CD14-positive monocyte (primary cell): ENCODE measurements around the gene TMEM151B. TPM values are rescaled to one million over a fixed set of nuclear protein-coding genes. Genes with fewer than 3 reads are reported as not detected.

Experiments
- DNase-seq, 3 donors: peaks; one replicate each; pipeline ENCODE4 v3.0.0-alpha.2; 2011 to 2022
- H2AFZ ChIP-seq: 2 replicates; pipeline ENCODE4 v1.6.0; 2012; ENCODE audit warnings: mild to moderate bottlenecking, low read depth, low read length, inconsistent platforms; ENCODE audit not compliant: insufficient read depth, poor library complexity, severe bottlenecking
- H3K27ac ChIP-seq, 2 donors: 1 replicate in 1 of 2; 2 replicates in 1 of 2; pipeline ENCODE4 v1.5.1; 2012 to 2013; ENCODE audit warnings: low read length in 2 of 2, control low read depth in 1 of 2, inconsistent platforms in 1 of 2, low read depth in 1 of 2, mild to moderate bottlenecking in 1 of 2
- H3K27me3 ChIP-seq, 2 donors: one replicate each; pipeline versions ENCODE4 v1.6.0 to v1.6.1; 2011 to 2013; ENCODE audit warnings: low read length in 2 of 2; ENCODE audit not compliant: control insufficient read depth in 2 of 2, insufficient read depth in 2 of 2
- H3K36me3 ChIP-seq, 2 donors: replicated peaks in 1 of 2; 1 replicate in 1 of 2; 2 replicates in 1 of 2; pipeline versions ENCODE4 v1.5.1 to v1.6.1; 2012 to 2013; ENCODE audit warnings: low read length in 2 of 2, control low read depth in 1 of 2, inconsistent platforms in 1 of 2, mild to moderate bottlenecking in 1 of 2; ENCODE audit not compliant: insufficient read depth in 2 of 2, control insufficient read depth in 1 of 2
- H3K4me1 ChIP-seq, 2 donors: 1 replicate in 1 of 2; 2 replicates in 1 of 2; pipeline versions ENCODE4 v1.5.1 to v1.6.1; 2012 to 2013; ENCODE audit warnings: low read length in 2 of 2, control low read depth in 1 of 2, inconsistent platforms in 1 of 2, mild to moderate bottlenecking in 1 of 2, moderate library complexity in 1 of 2; ENCODE audit not compliant: insufficient read depth in 2 of 2, control insufficient read depth in 1 of 2
- H3K4me2 ChIP-seq: replicated peaks from 2 replicates; pipeline ENCODE3; 2012; ENCODE audit warnings: low read length, moderate library complexity, mild to moderate bottlenecking; ENCODE audit not compliant: poor library complexity, severe bottlenecking; ENCODE audit errors: extremely low read depth
- H3K4me3 ChIP-seq, 3 experiments: fragments of 200-600 bp in 1 of 3; sonication (generic) in 1 of 3; replicated peaks in 1 of 3; 1 replicate in 2 of 3; 2 replicates in 1 of 3; pipeline ENCODE4 v1.5.1; 2011 to 2013; ENCODE audit warnings: low read length in 3 of 3, mild to moderate bottlenecking in 3 of 3, control low read depth in 2 of 3, low read depth in 2 of 3, inconsistent platforms in 1 of 3, moderate library complexity in 1 of 3
- H3K79me2 ChIP-seq: 2 replicates; pipeline ENCODE4 v1.6.0; 2012; ENCODE audit warnings: mild to moderate bottlenecking, control low read depth, inconsistent platforms, low read length, moderate library complexity; ENCODE audit not compliant: insufficient read depth
- H3K9ac ChIP-seq: 2 replicates; pipeline ENCODE4 v1.6.0; 2017; ENCODE audit warnings: low read length, mild to moderate bottlenecking; ENCODE audit not compliant: insufficient read depth, poor library complexity, severe bottlenecking
- H3K9me3 ChIP-seq, 2 donors: replicated peaks in 1 of 2; 1 replicate in 1 of 2; 2 replicates in 1 of 2; pipeline versions ENCODE4 v1.5.1 to v1.6.1; 2012 to 2013; ENCODE audit warnings: low read length in 2 of 2, control low read depth in 1 of 2; ENCODE audit not compliant: control insufficient read depth in 1 of 2, insufficient read depth in 1 of 2
- H4K20me1 ChIP-seq: 2 replicates; pipeline ENCODE4 v1.6.0; 2012; ENCODE audit warnings: mild to moderate bottlenecking, low read length, control low read depth, moderate library complexity; ENCODE audit not compliant: insufficient read depth
- H3K27ac Mint-ChIP-seq, 7 donors: one replicate each; pipeline ENCODE4 v1.8.0; 2020; ENCODE audit warnings: mild to moderate bottlenecking in 7 of 7, mixed read lengths in 7 of 7, moderate library complexity in 6 of 7, inconsistent platforms in 2 of 7
- H3K27me3 Mint-ChIP-seq, 3 donors: one replicate each; pipeline ENCODE4 v1.8.0; 2021 to 2022; ENCODE audit warnings: low read depth in 3 of 3, mild to moderate bottlenecking in 3 of 3, mixed read lengths in 3 of 3, moderate library complexity in 3 of 3, inconsistent platforms in 1 of 3
- H3K36me3 Mint-ChIP-seq, 2 donors: one replicate each; pipeline ENCODE4 v1.8.0; 2020; ENCODE audit warnings: mixed read lengths in 2 of 2, inconsistent platforms in 1 of 2, mild to moderate bottlenecking in 1 of 2
- H3K4me1 Mint-ChIP-seq: one replicate; pipeline ENCODE4 v1.8.0; 2020; ENCODE audit warnings: mild to moderate bottlenecking, mixed read lengths
- H3K4me3 Mint-ChIP-seq, 2 donors: one replicate each; pipeline ENCODE4 v1.8.0; 2020; ENCODE audit warnings: mild to moderate bottlenecking in 2 of 2, mixed read lengths in 2 of 2, moderate library complexity in 1 of 2
- H3K9me3 Mint-ChIP-seq, 7 donors: one replicate each; pipeline ENCODE4 v1.8.0; 2020 to 2022; ENCODE audit warnings: mixed read lengths in 7 of 7, mild to moderate bottlenecking in 6 of 7, moderate library complexity in 6 of 7, inconsistent platforms in 2 of 7
- CTCF ChIP-seq: fragments of 200-600 bp; IDR thresholded peaks from one replicate; pipeline ENCODE4 v1.8.0; 2022; ENCODE audit warnings: antibody characterized with exemption, mild to moderate bottlenecking
- WGBS: methylation state at CpG from one replicate; pipeline ENCODE4 v1.1.5; 2013; ENCODE audit warnings: missing lambda C conversion rate; ENCODE audit not compliant: insufficient coverage; 5-methylcytosine and 5-hydroxymethylcytosine counted together
- intact Hi-C, 2 donors: fragments of 100-400 bp; cut with micrococcal nuclease; formaldehyde crosslinking; loops; one replicate each; pipeline versions ENCODE4 v1.15.0 to v1.15.1; 2023
- polyA plus RNA-seq, 3 donors: library from polyadenylated mRNA; depleted of rRNA in 1 of 3; unstranded in 2 of 3; stranded (reverse) in 1 of 3; fragments of 300-500 nt in 2 of 3; fragments of >200 nt in 1 of 3; fragmentation: Illumina TruSeq in 2 of 3; gene quantifications; 1 replicate in 2 of 3; 2 replicates in 1 of 3; pipeline ENCODE4 v1.2.3, GENCODE V29; 2012 to 2021

TMEM151B gene
- polyA plus RNA-seq, 3 donors, result not detected

- Mint-ChIP-seq H3K4me3 (no peak overlapping the region), H3K9me3 (no peaks in the 10 kb centered on the region), H3K27ac (no peak overlapping the region), H3K4me1 (peaks cover 21% of the 10 kb centered on the region), H3K27me3 (peaks cover 2 to 6% (median 3%) of the 10 kb centered on the region in 3 donors), H3K36me3 (no peaks in the 10 kb centered on the region)
- Histone ChIP-seq H3K4me1 (peaks cover 21 to 22% of the 10 kb centered on the region in 2 donors), H3K27me3 (no peaks in the 10 kb centered on the region), H3K27ac (no peak overlapping the region), H3K9me3 (no peaks in the 10 kb centered on the region), H4K20me1 (no peaks in the 10 kb centered on the region), H3K4me3 (no peak overlapping the region), H3K79me2 (no peaks in the 10 kb centered on the region), H3K4me2 (no peak overlapping the region), H3K9ac (no peak overlapping the region), H2AFZ (no peak overlapping the region), H3K36me3 (no peaks in the 10 kb centered on the region)
- 40% methylated on average over 1 of the region's 1 CpG for WGBS
- no peak for DNase-seq
- TF ChIP-seq CTCF, result no peak
- intact Hi-C loops, result no loop called here
These were observed 65.4 kb downstream of the TMEM151B start for GRCh38 chr6:44335631-44336030.

- Mint-ChIP-seq H3K36me3 (no peaks in the 10 kb centered on the region), H3K4me1 (peaks cover 32% of the 10 kb centered on the region), H3K4me3 (no peak overlapping the region), H3K27ac (peak overlapping the region in 1 of 7 donors; percentile 25), H3K27me3 (peaks cover 4 to 7% (median 6%) of the 10 kb centered on the region in 3 donors), H3K9me3 (no peaks in the 10 kb centered on the region)
- Histone ChIP-seq H3K4me3 (no peak overlapping the region), H4K20me1 (no peaks in the 10 kb centered on the region), H3K27me3 (peaks cover 0 to 3% of the 10 kb centered on the region in 2 donors), H3K4me1 (peaks cover 25 to 28% of the 10 kb centered on the region in 2 donors), H2AFZ (no peak overlapping the region), H3K4me2 (no peak overlapping the region), H3K79me2 (no peaks in the 10 kb centered on the region), H3K9me3 (no peaks in the 10 kb centered on the region), H3K36me3 (no peaks in the 10 kb centered on the region), H3K9ac (no peak overlapping the region), H3K27ac (no peak overlapping the region)
- WGBS, result 3% methylated on average over 5 of the region's 11 CpGs
- TF ChIP-seq CTCF, result peak; percentile 84
- DNase-seq, result peak; percentile 51 to 70 (median 70)
- intact Hi-C loops, result loop anchor here (1.0 to 2.0 kb wide), 3 partner anchors 70 to 166 kb away; no protein-coding TSS in a partner anchor
These were observed 68.2 kb downstream of the TMEM151B start for GRCh38 chr6:44338228-44339122.
